IMR-90 (cell line): ENCODE measurements around the gene MRTFA.

Experiments
- BHLHE40 ChIP-seq: fragments of 150-350 bp; IDR thresholded peaks from 2 replicates; pipeline ENCODE4 v1.6.1; 2016; ENCODE audit warnings: mild to moderate bottlenecking, low read depth, low read length
- CTCF ChIP-seq: conservative IDR thresholded peaks from 2 replicates; pipeline ENCODE4 v1.5.1; 2012; ENCODE audit warnings: mild to moderate bottlenecking, low read depth, low read length, improper control_type of control experiment
- ELK1 ChIP-seq: fragments of 150-350 bp; IDR thresholded peaks from 2 replicates; pipeline ENCODE4 v1.6.1; 2016; ENCODE audit warnings: low read depth, mild to moderate bottlenecking, low read length, moderate library complexity, borderline replicate concordance
- FOS ChIP-seq: fragments of 150-350 bp; IDR thresholded peaks from 2 replicates; pipeline ENCODE4 v1.6.1; 2016; ENCODE audit warnings: low read depth, low read length
- MAFK ChIP-seq: IDR thresholded peaks from 2 replicates; pipeline ENCODE4 v1.6.1; 2012; ENCODE audit warnings: low read depth, low read length, improper control_type of control experiment
- MAZ ChIP-seq: IDR thresholded peaks from 2 replicates; pipeline ENCODE4 v1.6.1; 2012; ENCODE audit warnings: low read depth, mild to moderate bottlenecking, low read length, improper control_type of control experiment, moderate library complexity, borderline replicate concordance
- MXI1 ChIP-seq: IDR thresholded peaks from 2 replicates; pipeline ENCODE4 v1.6.1; 2012; ENCODE audit warnings: low read depth, mild to moderate bottlenecking, low read length, moderate library complexity, borderline replicate concordance
- POLR2A ChIP-seq: IDR thresholded peaks from 2 replicates; pipeline ENCODE4 v1.6.1; 2012; ENCODE audit warnings: mild to moderate bottlenecking, low read depth, low read length
- RFX5 ChIP-seq: IDR thresholded peaks from 2 replicates; pipeline ENCODE4 v1.8.0; 2012; ENCODE audit warnings: low read depth, mild to moderate bottlenecking, low read length, moderate library complexity
- SMC3 ChIP-seq: fragments of 150-350 bp; IDR thresholded peaks from 2 replicates; pipeline ENCODE4 v1.6.1; 2016; ENCODE audit warnings: low read depth, mild to moderate bottlenecking, antibody characterized with exemption, low read length, moderate library complexity
- USF2 ChIP-seq: fragments of 150-350 bp; IDR thresholded peaks from 2 replicates; pipeline ENCODE4 v1.6.1; 2017; ENCODE audit warnings: mild to moderate bottlenecking, antibody characterized with exemption, low read length, low read depth

- TF ChIP-seq CTCF (no peak), POLR2A (no peak), MAFK (no peak), FOS (no peak), RFX5 (no peak), MXI1 (no peak), ELK1 (no peak), BHLHE40 (no peak), MAZ (no peak), USF2 (no peak), SMC3 (no peak)
These were observed 251.3 kb downstream of the MRTFA start for GRCh38 chr22:40385036-40385782.
